Activated CD8-positive, alpha-beta memory T cell treated with anti-CD3 and anti-CD28 coated beads for 48 hours (primary cell): Measurements from ENCODE around the gene ZNF485.

Experiments
- DNase-seq, 3 experiments: peaks; one replicate each; pipeline ENCODE4 v3.0.0-alpha.2; 2020; ENCODE audit warnings: low read depth in 2 of 3, low spot score in 2 of 3

The ZNF485 gene

GRCh38 chr10:43667317-43667731 lies 61.1 kb downstream of the ZNF485 start:
- no peak for DNase-seq
